KG1 (cell line): Measurements from ENCODE around the gene CHST6.
A peak's percentile ranks its signal among the peaks of the same experiment; 100 is the strongest.
"Not testable (repeated sequence)": the region's sequence is repeated elsewhere in the genome, so short reads cannot be mapped to it uniquely, and the experiment has no call there.

Experiments
- DNase-seq: peaks from one replicate; lab custom pipeline; 2025; lab: John Stamatoyannopoulos, UW

Gene CHST6

DNA sequence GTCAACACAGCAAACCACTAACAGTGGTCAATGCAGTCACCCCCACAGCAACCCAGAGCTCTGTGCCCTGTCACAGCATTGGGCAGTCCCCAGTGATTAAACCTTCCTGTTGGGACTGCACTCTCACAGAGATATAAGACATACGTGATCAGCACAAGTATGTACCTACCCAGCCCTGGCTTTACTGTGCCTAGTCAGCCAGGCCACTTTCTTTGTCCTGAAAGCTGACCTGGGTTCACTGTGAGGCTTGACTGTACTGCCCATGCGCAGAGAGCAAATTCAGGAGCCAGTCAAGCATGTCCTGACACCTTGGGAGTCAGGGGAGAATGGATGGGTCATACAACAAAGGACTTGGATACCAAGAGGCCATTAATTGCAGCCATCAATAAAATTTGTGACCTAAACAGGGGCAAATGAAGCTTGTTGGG is 19.8 kb downstream of the CHST6 start:
- no peak for DNase-seq

DNA sequence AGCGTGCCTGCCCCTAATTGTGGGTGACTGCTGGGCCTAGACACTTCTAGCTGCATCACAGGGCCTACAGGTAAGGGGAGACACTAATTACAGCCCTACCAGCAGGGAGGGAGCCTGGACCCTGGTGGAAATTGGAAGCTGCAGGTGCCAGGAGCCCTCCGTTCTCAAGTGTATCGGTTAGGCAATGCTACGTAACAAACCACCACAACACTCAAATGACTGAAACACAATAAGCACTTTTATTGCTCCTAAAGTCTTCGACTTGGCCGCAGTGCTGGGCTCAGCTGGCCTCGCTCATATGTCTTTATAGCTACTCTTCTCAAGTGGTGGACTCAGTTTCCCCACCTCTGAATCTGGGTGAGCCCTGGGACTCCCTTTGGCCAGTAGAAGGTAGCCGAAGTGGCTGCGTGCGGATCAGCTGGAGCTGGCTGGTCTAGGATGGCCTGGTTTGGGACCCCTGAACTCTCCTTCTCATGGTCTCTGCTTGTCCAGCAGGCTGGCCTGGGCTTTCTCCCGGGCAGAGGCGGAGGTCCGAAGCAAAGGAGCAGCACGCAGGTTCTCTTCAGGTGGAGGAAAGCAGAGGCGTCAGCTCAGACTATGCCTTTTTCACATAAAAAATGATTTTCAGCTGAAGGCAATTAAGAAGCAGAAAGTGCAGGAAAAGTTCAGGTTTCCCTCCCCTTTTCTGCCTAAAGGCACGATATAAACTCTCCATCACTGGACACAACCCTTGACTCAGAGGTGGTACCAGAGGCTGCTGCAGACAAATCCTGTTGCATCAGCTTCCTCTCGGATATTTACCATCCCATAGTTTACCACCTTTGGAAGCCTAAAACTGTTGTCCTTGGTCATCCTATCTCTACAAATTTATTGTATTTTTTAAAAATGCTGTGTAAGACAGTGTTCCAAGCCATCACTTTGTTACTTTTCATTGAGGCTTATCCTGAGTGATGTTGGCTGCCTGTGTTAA is 22.0 kb downstream of the CHST6 start:
- no peak for DNase-seq

DNA sequence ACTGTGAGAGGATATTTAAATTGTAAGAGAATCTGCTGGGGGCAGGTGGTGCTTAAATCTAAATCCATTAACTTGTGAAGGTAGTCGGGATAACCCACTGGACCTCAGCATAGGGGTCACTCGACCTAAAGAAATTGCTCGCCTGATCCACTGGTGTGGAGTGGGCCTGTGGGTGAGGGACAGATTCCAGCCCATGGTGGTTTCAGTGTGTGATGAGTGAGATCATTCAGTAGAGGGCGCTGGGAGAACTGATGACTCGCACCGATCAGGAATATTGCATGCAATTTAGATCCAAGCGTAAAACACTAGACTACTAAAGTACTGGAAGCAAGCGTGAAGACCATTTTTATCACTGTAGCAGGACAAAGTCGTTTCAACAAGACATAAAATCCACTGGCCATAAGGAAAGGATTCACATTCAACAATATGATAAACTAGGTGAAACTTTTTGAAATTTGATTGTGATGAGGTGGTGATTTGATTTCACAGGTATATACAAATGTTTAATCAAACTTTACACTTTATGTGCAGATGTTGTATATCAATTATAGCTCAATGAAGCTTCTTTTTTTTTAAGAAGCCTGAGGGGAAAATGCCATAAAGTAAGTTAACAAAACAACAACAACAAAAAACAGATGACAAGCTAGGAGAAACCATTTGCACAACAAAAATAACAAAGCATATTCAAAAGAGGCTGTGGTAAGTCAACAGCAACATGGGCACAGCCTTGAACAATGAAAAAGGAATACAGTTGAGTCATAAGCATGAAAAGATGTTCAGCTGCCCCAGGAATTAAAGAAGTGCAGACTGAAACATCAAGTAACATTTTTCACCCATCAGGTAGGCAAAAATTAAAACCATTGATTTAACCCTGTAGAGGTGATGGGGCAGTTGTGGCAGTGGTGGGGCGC is 23.3 kb downstream of the CHST6 start:
- no peak for DNase-seq

DNA sequence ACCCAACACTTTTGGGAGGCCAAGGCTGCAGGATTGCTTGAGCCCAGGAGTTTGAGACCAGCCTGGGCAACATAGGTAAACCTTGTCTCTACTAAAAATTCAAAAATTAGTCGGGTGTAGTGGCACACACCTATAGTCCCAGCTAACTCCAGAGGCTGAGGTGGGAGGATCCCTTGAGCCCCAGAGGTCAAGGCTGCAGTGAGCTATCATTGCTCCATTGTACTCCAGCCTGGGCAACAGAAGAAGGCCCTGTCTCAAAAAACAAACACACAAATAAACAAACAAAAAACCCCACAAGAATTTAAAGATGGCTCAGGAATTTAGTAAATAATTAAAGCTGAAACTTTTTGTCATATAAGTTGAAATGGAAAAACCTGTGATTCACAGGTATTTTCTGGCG is 28.5 kb downstream of the CHST6 start:
- no peak for DNase-seq

- DNase-seq = peak; percentile 97
Observed at GRCh38 chr16:75464122-75464918, 30.9 kb downstream of the CHST6 start, which contains the start of gene TMEM170A. TSS of gene TMEM170A (minus strand) at chr16:75464689. CDS start at chr16:75464600, 89 bp downstream.

GRCh38 chr16:75463389-75464121 is 31.7 kb downstream of the CHST6 start:
- DNase-seq = peak; percentile 51

- DNase-seq = no peak
Observed at GRCh38 chr16:75462806-75463205, 32.4 kb downstream of the CHST6 start.

DNA sequence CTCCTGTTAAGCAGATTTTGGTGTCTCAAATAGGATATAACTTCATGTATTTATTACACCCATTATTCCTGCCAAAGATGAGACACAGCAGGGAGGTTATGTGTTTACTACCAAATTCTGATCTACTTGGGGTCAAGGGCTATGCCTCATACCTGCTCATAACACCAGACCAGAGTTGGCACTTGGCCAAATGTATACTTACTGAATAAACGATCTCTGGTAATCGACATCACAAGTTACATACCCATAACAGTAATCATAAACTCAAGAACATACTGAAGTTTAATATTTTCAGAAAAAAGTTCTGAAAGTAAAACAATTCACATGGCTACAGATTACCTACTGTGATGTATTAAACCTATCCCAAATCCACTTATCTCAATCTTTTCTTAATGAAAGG is 33.7 kb downstream of the CHST6 start:
- DNase-seq = no peak

- DNase-seq = no peak
Observed at GRCh38 chr16:75460446-75460845, 34.8 kb downstream of the CHST6 start.

GRCh38 chr16:75459691-75460090 is 35.5 kb downstream of the CHST6 start:
- DNase-seq = no peak

GRCh38 chr16:75458439-75458838 is 36.8 kb downstream of the CHST6 start:
- no peak for DNase-seq

DNA sequence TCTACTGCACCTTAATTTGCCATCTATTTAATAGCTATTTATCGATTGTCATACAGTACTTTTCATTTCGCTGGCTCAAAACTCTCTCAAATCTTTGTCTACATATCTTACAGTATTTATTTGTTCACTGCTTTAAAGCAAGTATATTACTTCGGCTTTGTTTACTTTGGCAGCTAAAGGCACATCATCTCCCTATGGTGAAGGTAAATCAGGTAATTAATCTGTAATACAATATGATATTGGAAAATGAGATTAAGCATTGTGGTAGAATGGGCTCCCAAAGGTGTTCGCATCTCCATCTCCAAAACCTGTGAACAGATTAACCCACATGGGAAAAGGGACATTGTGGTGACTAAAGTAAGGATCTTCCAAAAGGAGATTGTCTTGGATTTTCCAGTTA is 37.2 kb downstream of the CHST6 start:
- DNase-seq = no peak

DNA sequence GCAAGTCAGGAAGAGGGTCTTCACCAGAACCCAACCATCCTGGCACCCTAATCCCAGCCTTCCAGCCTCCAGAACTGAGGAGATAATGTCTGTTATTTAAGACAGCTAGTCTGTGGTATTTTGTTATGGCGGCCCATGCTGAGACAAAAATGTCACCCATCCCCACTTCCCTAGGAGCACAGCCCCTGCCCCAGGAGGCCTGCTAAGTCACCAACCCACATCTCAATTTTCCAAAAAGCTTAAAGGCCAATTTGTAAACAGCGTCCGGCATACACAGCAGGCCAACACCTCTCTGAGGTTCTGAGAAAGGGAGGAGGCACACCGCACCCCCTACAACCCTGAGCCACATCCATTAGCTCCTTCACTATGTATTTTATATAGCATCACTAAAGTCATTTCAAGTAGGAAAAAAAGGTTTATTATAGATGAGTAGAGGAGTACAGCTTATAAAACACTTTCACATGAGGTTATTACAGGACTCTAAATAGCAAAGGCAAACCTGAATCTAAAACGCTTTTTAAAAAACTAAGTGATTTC is 37.7 kb downstream of the CHST6 start:
- no peak for DNase-seq

- DNase-seq = no peak
Observed at GRCh38 chr16:75456971-75457370, 38.3 kb downstream of the CHST6 start.

- not testable (repeated sequence) for DNase-seq
Observed at GRCh38 chr16:75456486-75456885, 38.8 kb downstream of the CHST6 start.

DNA sequence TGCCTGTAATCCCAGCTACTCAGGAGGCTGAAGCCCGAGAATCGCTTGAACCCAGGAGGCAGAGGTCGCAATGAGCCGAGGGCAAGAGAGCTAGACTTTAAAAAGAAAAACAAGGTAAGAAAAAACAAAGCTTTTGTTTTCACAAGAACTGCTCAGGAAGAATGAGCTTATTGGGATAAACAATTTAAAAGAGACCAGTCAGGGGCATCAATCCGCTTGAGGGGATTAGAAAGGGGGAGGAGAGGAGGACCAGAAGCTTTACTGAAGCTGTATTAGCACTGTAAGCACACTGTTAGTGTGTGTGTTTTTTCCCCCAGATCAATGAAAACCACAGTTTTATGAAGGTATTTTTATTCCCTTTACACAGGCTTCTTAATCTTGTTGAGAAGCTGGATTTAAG is 39.6 kb downstream of the CHST6 start:
- DNase-seq = no peak

DNA sequence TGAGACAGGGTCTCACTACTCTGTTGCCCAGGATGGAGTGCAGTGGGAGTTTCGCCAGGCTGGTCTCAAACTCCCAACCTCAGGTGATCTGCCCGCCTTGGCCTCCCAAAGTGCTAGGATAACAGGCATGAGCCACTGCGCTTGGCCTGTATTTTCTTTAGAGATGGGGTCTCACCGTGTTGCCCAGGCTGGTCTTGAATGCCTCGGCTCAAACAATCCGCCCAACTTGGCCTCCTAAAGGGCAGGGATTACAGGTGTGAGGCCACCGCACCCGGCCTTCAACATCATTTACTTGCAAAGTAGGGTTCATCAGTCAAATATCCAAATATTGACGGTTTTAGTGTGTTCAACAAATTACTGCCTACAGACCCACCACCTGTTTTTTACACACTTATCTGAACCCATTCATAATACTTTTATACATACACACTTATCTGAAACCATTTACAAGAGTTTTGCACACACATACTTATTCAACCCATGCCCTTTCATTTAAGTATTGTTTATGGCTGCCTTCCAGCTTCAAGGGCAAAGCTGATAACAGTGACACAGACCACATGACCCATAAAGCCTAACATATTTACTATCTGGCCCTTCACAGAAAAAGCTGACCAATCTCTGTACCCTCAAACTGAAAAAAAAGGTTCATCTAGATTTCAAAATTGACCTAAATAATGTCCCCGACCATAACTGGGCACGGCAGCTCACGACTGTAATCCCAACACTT is 42.6 kb downstream of the CHST6 start:
- no peak for DNase-seq

GRCh38 chr16:75446416-75446815 is 48.8 kb downstream of the CHST6 start:
- no peak for DNase-seq

DNA sequence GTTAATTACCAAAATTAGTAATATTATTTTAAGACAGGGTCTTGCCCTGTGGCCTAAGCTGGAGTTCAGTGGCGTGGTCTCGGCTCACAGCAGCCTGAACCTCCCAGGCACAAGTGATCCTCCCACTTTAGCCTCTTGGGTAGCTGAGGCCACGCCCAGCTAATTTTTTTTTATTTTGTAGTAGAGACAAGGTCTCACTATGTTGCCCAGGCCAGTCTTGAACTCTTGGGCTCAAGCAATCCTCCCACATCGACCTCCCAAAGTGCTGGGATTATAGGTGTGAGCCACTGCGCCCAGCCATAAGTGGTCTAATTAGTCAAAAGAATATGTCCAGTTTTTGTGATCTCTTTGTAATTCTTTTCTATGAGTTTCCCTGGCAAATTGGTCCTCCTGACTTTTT is 49.9 kb downstream of the CHST6 start:
- DNase-seq = no peak

DNA sequence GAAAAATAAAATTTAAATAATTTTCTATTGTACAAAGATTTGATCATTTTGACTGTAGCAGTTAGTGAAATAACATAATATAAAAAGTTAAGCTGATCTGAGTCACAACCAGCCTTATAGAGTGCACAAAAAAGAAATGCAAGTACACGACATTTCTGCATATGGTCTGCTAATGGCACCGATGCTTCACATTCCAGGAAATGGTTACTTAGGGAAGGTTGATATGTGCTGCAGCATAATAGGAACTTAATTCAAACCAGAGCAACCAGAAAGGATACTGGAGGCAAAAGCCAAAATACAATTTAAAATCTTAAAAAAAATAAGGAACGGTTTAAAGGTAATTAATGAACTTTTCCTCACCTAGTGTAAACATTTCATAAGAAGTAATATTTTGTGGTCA is 51.9 kb downstream of the CHST6 start:
- DNase-seq = no peak
